ENCODE results near the gene UBE2D1.

GRCh38 chr10:58358947-58359346 is 24.1 kb downstream of the UBE2D1 start:
- TF ChIP-seq EZH2 (IDR thresholded peaks at IDR 0.05; ENCODE audit: low read length, unreplicated experiment) = no peak
- TF ChIP-seq, protein P1, sequence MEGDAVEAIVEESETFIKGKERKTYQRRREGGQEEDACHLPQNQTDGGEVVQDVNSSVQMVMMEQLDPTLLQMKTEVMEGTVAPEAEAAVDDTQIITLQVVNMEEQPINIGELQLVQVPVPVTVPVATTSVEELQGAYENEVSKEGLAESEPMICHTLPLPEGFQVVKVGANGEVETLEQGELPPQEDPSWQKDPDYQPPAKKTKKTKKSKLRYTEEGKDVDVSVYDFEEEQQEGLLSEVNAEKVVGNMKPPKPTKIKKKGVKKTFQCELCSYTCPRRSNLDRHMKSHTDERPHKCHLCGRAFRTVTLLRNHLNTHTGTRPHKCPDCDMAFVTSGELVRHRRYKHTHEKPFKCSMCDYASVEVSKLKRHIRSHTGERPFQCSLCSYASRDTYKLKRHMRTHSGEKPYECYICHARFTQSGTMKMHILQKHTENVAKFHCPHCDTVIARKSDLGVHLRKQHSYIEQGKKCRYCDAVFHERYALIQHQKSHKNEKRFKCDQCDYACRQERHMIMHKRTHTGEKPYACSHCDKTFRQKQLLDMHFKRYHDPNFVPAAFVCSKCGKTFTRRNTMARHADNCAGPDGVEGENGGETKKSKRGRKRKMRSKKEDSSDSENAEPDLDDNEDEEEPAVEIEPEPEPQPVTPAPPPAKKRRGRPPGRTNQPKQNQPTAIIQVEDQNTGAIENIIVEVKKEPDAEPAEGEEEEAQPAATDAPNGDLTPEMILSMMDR (conservative IDR thresholded peaks at IDR 0.05; ENCODE audit: low read depth, low read length) = no peak
